HCT116 (cell line): Measurements from ENCODE around the gene CRYGN. TPM values are rescaled to one million over a fixed set of nuclear protein-coding genes. Genes with fewer than 3 reads are reported as not detected.

Experiments used
- ATAC-seq: fragments of 200-7000 bp; cut with Tn5 transposase; 2 replicates; pipeline ENCODE4 v1.9.1; 2020; ENCODE audit warnings: mild to moderate bottlenecking, moderate library complexity
- BruUV-seq: library from RNA; stranded (reverse); fragments of 400-500 nt; replicated peaks from 2 replicates; lab custom pipeline; 2021; lab: Mats Ljungman, UMichigan
- CTCF ChIA-PET: fragments of 300-600 bp; sonication (Branson Sonifier 250); formaldehyde crosslinking; loops from one replicate; lab custom pipeline; 2021; ENCODE audit warnings: antibody characterized with exemption; lab: Charles Lee
- POLR2A ChIA-PET: fragments of 300-600, 350-600 bp; sonication (Branson Sonifier 250); formaldehyde crosslinking; loops from one replicate; lab custom pipeline; 2021; ENCODE audit warnings: antibody characterized with exemption; lab: Charles Lee
- RAD21 ChIA-PET, 2 experiments: fragments of 300-600 bp; sonication (Branson Sonifier 250); formaldehyde crosslinking; loops; one replicate each; lab custom pipeline; 2023; ENCODE audit warnings: low total read pairs in 2 of 2; ENCODE audit not compliant: uncharacterized antibody in 2 of 2, unreplicated experiment in 2 of 2, low non-redundant PET in 1 of 2; lab: Charles Lee
- DNase-seq: peaks from one replicate; pipeline ENCODE4 v3.0.0-alpha.2; 2010; ENCODE audit warnings: low read depth, low spot score
- H2AFZ ChIP-seq: fragments of 200-600 bp; shearing (Covaris generic), sonication (generic); 2 replicates; pipeline ENCODE4 v1.6.1; 2017; ENCODE audit warnings: low read depth, mixed run types, mixed read lengths, antibody characterized with exemption, low read length; ENCODE audit not compliant: poor library complexity, severe bottlenecking
- H3K27ac ChIP-seq: 2 replicates; pipeline ENCODE4 v1.5.1; 2012; ENCODE audit warnings: low read depth, low read length
- H3K27me3 ChIP-seq: fragments of 200-600 bp; sonication (generic); 2 replicates; pipeline ENCODE4 v1.6.1; 2016; ENCODE audit warnings: mixed run types, low read length, mixed read lengths; ENCODE audit not compliant: insufficient read depth
- H3K36me3 ChIP-seq, 2 experiments: fragments of 200-500 bp in 1 of 2; fragments of 200-600 bp in 1 of 2; sonication (Bioruptor generic) in 1 of 2; sonication (generic) in 1 of 2; 2 replicates each; pipeline versions ENCODE4 v1.5.1 to v1.6.1; 2014 to 2016; ENCODE audit warnings: low read length in 2 of 2, inconsistent platforms in 1 of 2, mixed read lengths in 1 of 2, mixed run types in 1 of 2; ENCODE audit not compliant: insufficient read depth in 2 of 2, control insufficient read depth in 1 of 2
- H3K4me1 ChIP-seq, 2 experiments: fragments of 200-600 bp in 1 of 2; sonication (generic) in 1 of 2; 2 replicates each; pipeline versions ENCODE4 v1.5.1 to v1.6.1; 2012 to 2017; ENCODE audit warnings: low read length in 2 of 2, inconsistent platforms in 1 of 2, mild to moderate bottlenecking in 1 of 2, mixed read lengths in 1 of 2, mixed run types in 1 of 2, moderate library complexity in 1 of 2; ENCODE audit not compliant: insufficient read depth in 2 of 2, control insufficient read depth in 1 of 2
- H3K4me2 ChIP-seq: fragments of 200-600 bp; sonication (generic); 2 replicates; pipeline ENCODE4 v1.6.1; 2017; ENCODE audit warnings: mixed run types, low read length, mixed read lengths
- H3K4me3 ChIP-seq, 2 experiments: fragments of 200-600 bp in 1 of 2; sonication (generic) in 1 of 2; replicated peaks in 1 of 2; 2 replicates each; pipeline ENCODE4 v1.5.1; 2011 to 2016; ENCODE audit warnings: low read length in 2 of 2, control low read depth in 1 of 2, low read depth in 1 of 2, mild to moderate bottlenecking in 1 of 2, mixed read lengths in 1 of 2, mixed run types in 1 of 2
- H3K79me2 ChIP-seq: fragments of 200-600 bp; sonication (generic); 2 replicates; pipeline ENCODE4 v1.6.1; 2017; ENCODE audit warnings: mild to moderate bottlenecking, mixed run types, low read length, moderate library complexity, mixed read lengths; ENCODE audit not compliant: insufficient read depth
- H3K9ac ChIP-seq: fragments of 200-600 bp; sonication (generic); 2 replicates; pipeline ENCODE4 v1.6.1; 2016; ENCODE audit warnings: low read length, mixed read lengths
- H3K9me2 ChIP-seq: fragments of 200-600 bp; sonication (generic), shearing (Covaris generic); 2 replicates; pipeline ENCODE4 v1.6.1; 2017; ENCODE audit warnings: mixed run types, mild to moderate bottlenecking, moderate library complexity; ENCODE audit not compliant: insufficient read depth
- H3K9me3 ChIP-seq, 2 experiments: fragments of 200-500 bp in 1 of 2; fragments of 200-600 bp in 1 of 2; sonication (Bioruptor generic) in 1 of 2; sonication (generic) in 1 of 2; 2 replicates each; pipeline ENCODE4 v1.6.1; 2014 to 2017; ENCODE audit warnings: low read length in 2 of 2, mixed read lengths in 2 of 2, inconsistent platforms in 1 of 2, low read depth in 1 of 2, mild to moderate bottlenecking in 1 of 2, mixed run types in 1 of 2, moderate library complexity in 1 of 2; ENCODE audit not compliant: control insufficient read depth in 1 of 2, insufficient read depth in 1 of 2
- H4K20me1 ChIP-seq: fragments of 200-600 bp; sonication (generic), shearing (Covaris generic); 2 replicates; pipeline ENCODE4 v1.6.1; 2017; ENCODE audit warnings: mixed run types, mild to moderate bottlenecking, moderate library complexity; ENCODE audit not compliant: insufficient read depth
- CEBPB ChIP-seq: IDR thresholded peaks from 2 replicates; pipeline ENCODE4 v1.6.1; 2012; ENCODE audit warnings: low read depth
- ELF1 ChIP-seq: IDR thresholded peaks from 2 replicates; pipeline ENCODE4 v1.6.1; 2012; ENCODE audit warnings: low read depth, borderline replicate concordance
- EZH2phosphoT487 ChIP-seq: fragments of 200-600 bp; IDR thresholded peaks from 2 replicates; pipeline ENCODE4 v1.6.1; 2018; ENCODE audit warnings: antibody characterized with exemption, borderline replicate concordance
- FOSL1 ChIP-seq: IDR thresholded peaks from 2 replicates; pipeline ENCODE4 v1.6.1; 2012; ENCODE audit warnings: low read depth
- POLR2A ChIP-seq: IDR thresholded peaks from 2 replicates; pipeline ENCODE4 v1.7.0; 2011; ENCODE audit warnings: borderline replicate concordance; ENCODE audit not compliant: insufficient read depth, insufficient read length; ENCODE audit errors: extremely low read depth
- SIN3A ChIP-seq: IDR thresholded peaks from 2 replicates; pipeline ENCODE4 v1.6.1; 2012; ENCODE audit warnings: low read depth
- TCF7L2 ChIP-seq: IDR thresholded peaks from 2 replicates; pipeline ENCODE4 v1.7.0; 2011; ENCODE audit warnings: borderline replicate concordance, inconsistent platforms; ENCODE audit not compliant: insufficient read depth, insufficient read length; ENCODE audit errors: extremely low read depth
- ZFX ChIP-seq: fragments of 450-650 bp; IDR thresholded peaks from 2 replicates; pipeline ENCODE4 v1.6.1; 2017
- ZNF274 ChIP-seq: fragments of 200-500 bp; sonication (Bioruptor generic); IDR thresholded peaks from 2 replicates; pipeline ENCODE4 v1.6.1; 2014; ENCODE audit warnings: mild to moderate bottlenecking, low read depth, low read length, inconsistent platforms
- intact Hi-C: fragments of 100-400 bp; cut with micrococcal nuclease; formaldehyde crosslinking; loops from 2 replicates; pipeline ENCODE4 v1.10.0; 2022
- total RNA-seq: library from RNA; stranded (reverse); gene quantifications from one replicate; pipeline ENCODE4 v1.2.1, GENCODE V29; 2021; ENCODE audit not compliant: unreplicated experiment
- TF ChIP-seq, protein P1 (sequence below): IDR thresholded peaks from 2 replicates; pipeline ENCODE4 v1.6.1; 2012; ENCODE audit warnings: low read depth
- TF ChIP-seq, protein P2 (sequence below): IDR thresholded peaks from 2 replicates; pipeline ENCODE4 v1.6.1; 2012
- TF ChIP-seq, protein P3 (sequence below): IDR thresholded peaks from 2 replicates; pipeline ENCODE4 v1.6.1; 2011; ENCODE audit warnings: mild to moderate bottlenecking, low read length, moderate library complexity; ENCODE audit not compliant: insufficient replicate concordance; ENCODE audit errors: extremely low read depth

Gene CRYGN
- total RNA-seq, 1 experiment from 2014 or later = not detected

DNA sequence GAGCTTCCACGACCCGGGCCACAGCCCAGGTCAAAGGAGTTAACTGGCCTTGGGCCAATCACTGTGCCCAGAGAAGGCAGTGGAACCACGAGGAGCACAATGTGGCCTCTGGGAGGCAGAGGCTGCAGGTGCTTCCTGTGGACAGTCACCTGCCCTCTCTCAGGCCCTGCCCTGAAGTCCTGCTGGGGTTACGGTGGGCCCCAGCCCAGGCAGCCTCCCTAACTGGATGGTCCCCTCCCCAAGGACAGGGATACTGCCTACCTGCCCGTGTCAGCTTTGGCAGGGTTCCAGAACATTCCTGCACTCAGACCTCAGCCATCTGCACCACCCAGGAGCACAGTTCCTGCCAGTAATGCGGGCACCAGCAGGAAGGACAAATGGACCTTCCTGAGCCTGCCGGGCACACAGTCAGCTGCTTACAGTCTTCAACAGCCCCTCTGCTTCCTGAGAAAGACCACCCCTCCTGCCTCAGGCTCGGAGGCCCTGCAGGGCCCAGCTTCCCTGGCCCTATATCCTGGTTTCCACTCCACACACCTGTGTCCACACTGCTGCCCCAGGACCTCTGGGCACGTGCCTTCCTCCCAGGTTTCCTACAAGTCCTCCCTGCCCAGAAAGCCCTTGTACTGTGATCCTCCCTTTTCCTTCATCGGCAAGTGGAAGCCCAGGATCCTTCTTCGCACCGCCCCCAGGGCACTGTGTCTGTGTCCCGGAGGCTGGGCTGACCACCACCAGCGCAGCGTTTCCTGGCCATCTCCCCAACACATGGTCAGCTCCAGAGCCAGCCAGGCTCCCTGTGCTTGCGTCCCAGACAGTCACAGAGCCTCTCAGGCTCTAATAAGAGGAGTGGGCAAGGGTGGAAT is 53.4 kb downstream of the CRYGN start (continued):
- TF ChIP-seq, protein P1, sequence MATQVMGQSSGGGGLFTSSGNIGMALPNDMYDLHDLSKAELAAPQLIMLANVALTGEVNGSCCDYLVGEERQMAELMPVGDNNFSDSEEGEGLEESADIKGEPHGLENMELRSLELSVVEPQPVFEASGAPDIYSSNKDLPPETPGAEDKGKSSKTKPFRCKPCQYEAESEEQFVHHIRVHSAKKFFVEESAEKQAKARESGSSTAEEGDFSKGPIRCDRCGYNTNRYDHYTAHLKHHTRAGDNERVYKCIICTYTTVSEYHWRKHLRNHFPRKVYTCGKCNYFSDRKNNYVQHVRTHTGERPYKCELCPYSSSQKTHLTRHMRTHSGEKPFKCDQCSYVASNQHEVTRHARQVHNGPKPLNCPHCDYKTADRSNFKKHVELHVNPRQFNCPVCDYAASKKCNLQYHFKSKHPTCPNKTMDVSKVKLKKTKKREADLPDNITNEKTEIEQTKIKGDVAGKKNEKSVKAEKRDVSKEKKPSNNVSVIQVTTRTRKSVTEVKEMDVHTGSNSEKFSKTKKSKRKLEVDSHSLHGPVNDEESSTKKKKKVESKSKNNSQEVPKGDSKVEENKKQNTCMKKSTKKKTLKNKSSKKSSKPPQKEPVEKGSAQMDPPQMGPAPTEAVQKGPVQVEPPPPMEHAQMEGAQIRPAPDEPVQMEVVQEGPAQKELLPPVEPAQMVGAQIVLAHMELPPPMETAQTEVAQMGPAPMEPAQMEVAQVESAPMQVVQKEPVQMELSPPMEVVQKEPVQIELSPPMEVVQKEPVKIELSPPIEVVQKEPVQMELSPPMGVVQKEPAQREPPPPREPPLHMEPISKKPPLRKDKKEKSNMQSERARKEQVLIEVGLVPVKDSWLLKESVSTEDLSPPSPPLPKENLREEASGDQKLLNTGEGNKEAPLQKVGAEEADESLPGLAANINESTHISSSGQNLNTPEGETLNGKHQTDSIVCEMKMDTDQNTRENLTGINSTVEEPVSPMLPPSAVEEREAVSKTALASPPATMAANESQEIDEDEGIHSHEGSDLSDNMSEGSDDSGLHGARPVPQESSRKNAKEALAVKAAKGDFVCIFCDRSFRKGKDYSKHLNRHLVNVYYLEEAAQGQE = no peak
- TF ChIP-seq ZFX (no peak), SIN3A (no peak), TCF7L2 (no peak), CEBPB (no peak)
- TF ChIP-seq, protein P2, sequence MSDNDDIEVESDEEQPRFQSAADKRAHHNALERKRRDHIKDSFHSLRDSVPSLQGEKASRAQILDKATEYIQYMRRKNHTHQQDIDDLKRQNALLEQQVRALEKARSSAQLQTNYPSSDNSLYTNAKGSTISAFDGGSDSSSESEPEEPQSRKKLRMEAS = no peak

DNA sequence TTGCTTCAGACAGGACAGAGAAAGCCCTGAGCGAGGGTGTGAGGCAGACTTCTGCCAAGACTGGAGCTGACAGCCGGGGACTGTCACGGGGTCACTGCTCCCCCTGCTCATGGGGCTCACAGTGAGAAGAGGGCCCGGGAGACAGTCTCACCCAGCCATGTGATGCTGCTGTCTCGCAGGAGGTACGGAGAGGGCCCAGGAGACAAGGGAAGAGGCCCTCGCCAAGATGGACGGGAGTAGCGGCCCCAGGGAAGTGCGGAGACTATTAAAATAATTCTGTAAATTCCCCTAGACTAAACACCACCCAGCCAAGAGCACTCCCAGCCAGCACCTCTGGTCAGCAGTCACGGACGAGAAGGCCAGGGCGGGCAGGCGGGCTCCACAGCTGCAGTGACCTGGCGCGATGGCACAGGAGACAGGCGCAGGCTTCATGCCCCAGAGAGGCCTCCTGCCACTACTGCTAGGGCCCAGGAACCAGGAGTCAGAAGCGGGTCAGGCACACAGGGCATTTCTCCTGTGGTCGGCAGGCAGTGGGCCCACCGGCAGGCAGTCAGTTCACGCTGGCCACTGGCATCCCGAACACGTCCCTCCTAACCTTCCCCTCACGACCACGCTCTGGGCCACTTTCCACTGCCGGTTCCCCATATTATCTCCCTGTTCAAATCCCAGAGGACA is 54.2 kb downstream of the CRYGN start:
- BruUV-seq = no TSS peak
- Histone ChIP-seq H3K9me3 (no peaks in the 10 kb centered on the region), H3K79me2 (no peaks in the 10 kb centered on the region), H2AFZ (no peak overlapping the region), H3K4me1 (peaks cover 6 to 7% of the 10 kb centered on the region in 2 experiments; a peak in 2 of 4 replicates), H3K9ac (no peak overlapping the region), H3K36me3 (no peaks in the 10 kb centered on the region), H3K4me3 (no peak overlapping the region), H3K27ac (no peak overlapping the region), H3K4me2 (no peak overlapping the region), H3K9me2 (no peaks in the 10 kb centered on the region), H4K20me1 (no peaks in the 10 kb centered on the region), H3K27me3 (no peaks in the 10 kb centered on the region)
- RAD21 ChIA-PET = no interaction called here
- CTCF ChIA-PET = no interaction called here
- DNase-seq (no peak), ATAC-seq (no peak)
- intact Hi-C loops = no loop called here
- POLR2A ChIA-PET = no interaction called here
- no peak for TF ChIP-seq ELF1
- TF ChIP-seq FOSL1 = no peak
- no peak for TF ChIP-seq POLR2A
- TF ChIP-seq SIN3A = no peak
- no peak for TF ChIP-seq CEBPB
- TF ChIP-seq, protein P1 = no peak
- TF ChIP-seq EZH2phosphoT487 = no peak
- no peak for TF ChIP-seq ZNF274
- TF ChIP-seq, protein P3, sequence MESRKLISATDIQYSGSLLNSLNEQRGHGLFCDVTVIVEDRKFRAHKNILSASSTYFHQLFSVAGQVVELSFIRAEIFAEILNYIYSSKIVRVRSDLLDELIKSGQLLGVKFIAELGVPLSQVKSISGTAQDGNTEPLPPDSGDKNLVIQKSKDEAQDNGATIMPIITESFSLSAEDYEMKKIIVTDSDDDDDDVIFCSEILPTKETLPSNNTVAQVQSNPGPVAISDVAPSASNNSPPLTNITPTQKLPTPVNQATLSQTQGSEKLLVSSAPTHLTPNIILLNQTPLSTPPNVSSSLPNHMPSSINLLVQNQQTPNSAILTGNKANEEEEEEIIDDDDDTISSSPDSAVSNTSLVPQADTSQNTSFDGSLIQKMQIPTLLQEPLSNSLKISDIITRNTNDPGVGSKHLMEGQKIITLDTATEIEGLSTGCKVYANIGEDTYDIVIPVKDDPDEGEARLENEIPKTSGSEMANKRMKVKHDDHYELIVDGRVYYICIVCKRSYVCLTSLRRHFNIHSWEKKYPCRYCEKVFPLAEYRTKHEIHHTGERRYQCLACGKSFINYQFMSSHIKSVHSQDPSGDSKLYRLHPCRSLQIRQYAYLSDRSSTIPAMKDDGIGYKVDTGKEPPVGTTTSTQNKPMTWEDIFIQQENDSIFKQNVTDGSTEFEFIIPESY = no peak
